Activated CD8-positive, alpha-beta T cell treated with anti-CD3 and anti-CD28 coated beads, Interleukin-2, amount 10 ng/mL, durations not matched to agents 7 days and 5 days (primary cell): ENCODE data around the gene MICAL2. TPM values are rescaled to one million over a fixed set of nuclear protein-coding genes. Genes with fewer than 3 reads are reported as not detected.
"Not testable (repeated sequence)": the region's sequence is repeated elsewhere in the genome, so short reads cannot be mapped to it uniquely, and the experiment has no call there.

Experiments used
- ATAC-seq: fragments of 150-1000 bp; cut with Tn5 transposase; one replicate; pipeline ENCODE4 v1.10.0; 2021; ENCODE audit warnings: moderate library complexity
- CTCF ChIA-PET: fragments of 350-600 bp; sonication (Branson Sonifier 250); formaldehyde crosslinking; loops from one replicate; lab custom pipeline; 2021; ENCODE audit warnings: antibody characterized with exemption; lab: Charles Lee
- POLR2A ChIA-PET: fragments of 350-600 bp; sonication (Branson Sonifier 250); formaldehyde crosslinking; loops from one replicate; lab custom pipeline; 2021; ENCODE audit warnings: antibody characterized with exemption; lab: Charles Lee
- DNase-seq: peaks from one replicate; pipeline ENCODE4 v3.0.0-alpha.2; 2020
- H3K27ac Mint-ChIP-seq: one replicate; pipeline ENCODE4 v1.8.0; 2021; ENCODE audit warnings: mild to moderate bottlenecking, mixed read lengths
- H3K27me3 Mint-ChIP-seq: one replicate; pipeline ENCODE4 v1.8.0; 2021; ENCODE audit warnings: low read depth, mixed read lengths
- H3K36me3 Mint-ChIP-seq: one replicate; pipeline ENCODE4 v1.8.0; 2021; ENCODE audit warnings: low read depth, mixed read lengths
- H3K4me1 Mint-ChIP-seq: one replicate; pipeline ENCODE4 v1.8.0; 2021; ENCODE audit warnings: low read depth, mixed read lengths
- H3K4me3 Mint-ChIP-seq: one replicate; pipeline ENCODE4 v1.8.0; 2021; ENCODE audit warnings: mild to moderate bottlenecking, mixed read lengths
- H3K9me3 Mint-ChIP-seq: one replicate; pipeline ENCODE4 v1.8.0; 2022; ENCODE audit warnings: mixed read lengths; ENCODE audit not compliant: insufficient read depth
- total RNA-seq, 2 experiments: library from RNA; stranded (reverse); gene quantifications; one replicate each; pipeline ENCODE4 v1.2.3, GENCODE V29; 2021

Gene MICAL2
- total RNA-seq, 2 experiments from 2014 or later, result 34.9 to 37.5 TPM

DNA sequence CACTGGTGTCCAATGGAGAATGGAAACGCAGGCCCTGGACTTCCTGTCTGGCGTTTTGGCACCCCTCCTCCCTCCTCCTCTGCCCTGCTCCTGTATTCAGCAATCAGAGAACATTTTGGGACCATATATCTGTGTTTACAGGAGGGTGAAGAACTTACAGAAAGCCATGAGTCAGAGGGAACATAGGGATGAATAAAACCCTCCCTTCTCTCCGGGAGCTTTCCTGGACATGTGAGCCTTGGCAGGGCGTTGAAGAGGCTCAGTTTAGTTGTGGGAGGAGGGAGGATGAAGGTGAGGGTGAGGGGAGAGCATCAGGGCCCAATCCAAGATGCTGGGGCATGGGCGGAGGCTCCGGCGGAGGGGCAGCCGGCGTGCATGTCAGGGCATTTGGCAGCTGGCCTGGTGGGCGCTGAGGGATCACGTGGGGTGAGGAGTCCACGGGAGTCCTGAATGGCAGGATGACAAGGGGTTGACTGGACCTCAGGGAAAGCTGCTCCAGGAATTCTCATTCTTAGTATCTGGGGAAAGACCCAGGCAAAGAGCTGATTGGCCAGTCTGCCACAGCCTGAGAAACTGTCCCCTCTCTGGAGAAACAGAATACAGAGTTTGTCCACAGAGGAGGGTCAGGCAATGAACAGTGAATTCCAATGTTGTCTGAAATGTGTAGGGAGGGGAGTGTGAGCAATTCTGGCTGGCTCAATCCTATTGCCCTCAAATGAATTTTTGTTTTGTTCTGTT is 28.9 kb downstream of the MICAL2 start:
- POLR2A ChIA-PET, result no interaction called here
- Mint-ChIP-seq H3K4me3 (no peak overlapping the region), H3K27me3 (no peaks in the 10 kb centered on the region), H3K36me3 (peaks cover 24% of the 10 kb centered on the region), H3K9me3 (no peaks in the 10 kb centered on the region), H3K27ac (no peak overlapping the region), H3K4me1 (peaks cover 42% of the 10 kb centered on the region)
- DNase-seq (no peak), ATAC-seq (no peak)
- CTCF ChIA-PET, result interaction anchor here (1.3 kb wide), 1 partner anchor 17 kb away, joined by 3 read pairs; no protein-coding TSS in a partner anchor

- Mint-ChIP-seq H3K4me1 (peaks cover 48% of the 10 kb centered on the region), H3K4me3 (no peak overlapping the region), H3K27ac (no peak overlapping the region), H3K9me3 (no peaks in the 10 kb centered on the region), H3K36me3 (peaks cover 25% of the 10 kb centered on the region), H3K27me3 (no peaks in the 10 kb centered on the region)
- ChIA-PET CTCF (interaction anchor here (0.9 to 2.0 kb wide), 4 partner anchors 11 to 96 kb away, joined by 3 to 9 read pairs (median 4); no protein-coding TSS in a partner anchor), POLR2A (interaction anchor here (1.0 kb wide), 1 partner anchor 23 kb away, joined by 3 read pairs; no protein-coding TSS in a partner anchor)
- no peak for DNase-seq
- ATAC-seq, result no peak
Measured at GRCh38 chr11:12140186-12140793, 29.9 kb downstream of the MICAL2 start.

- Mint-ChIP-seq H3K27ac (no peak overlapping the region), H3K4me3 (no peak overlapping the region), H3K4me1 (peaks cover 53% of the 10 kb centered on the region), H3K36me3 (peaks cover 30% of the 10 kb centered on the region), H3K9me3 (no peaks in the 10 kb centered on the region), H3K27me3 (no peaks in the 10 kb centered on the region)
- DNase-seq (no peak), ATAC-seq (no peak)
- POLR2A ChIA-PET, result no interaction called here
- CTCF ChIA-PET, result interaction anchor here (0.9 to 2.0 kb wide), 2 partner anchors 10 to 17 kb away, joined by 4 to 9 read pairs; no protein-coding TSS in a partner anchor
Measured at GRCh38 chr11:12141283-12141682, 30.9 kb downstream of the MICAL2 start.

DNA sequence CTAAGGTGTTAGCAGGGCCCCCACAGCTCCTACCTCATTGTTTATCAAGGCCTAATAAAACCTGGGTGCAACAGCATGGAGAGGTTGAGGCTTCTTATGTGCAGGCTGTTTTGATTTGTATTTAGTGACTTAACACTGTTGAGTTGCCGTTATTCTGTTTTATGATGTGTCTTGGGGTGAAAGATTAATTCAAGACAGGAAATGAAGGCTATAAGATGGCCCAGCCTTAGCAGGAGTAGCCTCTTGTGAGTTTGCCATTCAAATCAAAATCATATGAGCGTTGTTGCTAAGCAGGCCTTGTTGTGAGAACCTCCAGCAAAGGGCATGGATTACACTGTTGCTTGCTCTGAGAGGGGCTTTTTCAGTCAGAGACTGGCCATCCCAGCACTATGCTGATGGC is 31.8 kb downstream of the MICAL2 start:
- no peaks in the 10 kb centered on the region for H3K9me3 Mint-ChIP-seq
- no peak for ATAC-seq
- peaks cover 53% of the 10 kb centered on the region for H3K4me1 Mint-ChIP-seq
- POLR2A ChIA-PET, result no interaction called here
- no peak overlapping the region for H3K4me3 Mint-ChIP-seq
- peaks cover 31% of the 10 kb centered on the region for H3K36me3 Mint-ChIP-seq
- peak overlapping the region; percentile 29 for H3K27ac Mint-ChIP-seq
- CTCF ChIA-PET, result interaction anchor here (1.6 to 3.4 kb wide), 3 partner anchors 9 to 95 kb away, joined by 4 to 14 read pairs (median 9); no protein-coding TSS in a partner anchor
- no peak for DNase-seq
- H3K27me3 Mint-ChIP-seq, result no peaks in the 10 kb centered on the region

GRCh38 chr11:12142909-12143308 is 32.5 kb downstream of the MICAL2 start:
- Mint-ChIP-seq H3K27ac (peak overlapping the region; percentile 75), H3K27me3 (no peaks in the 10 kb centered on the region), H3K4me1 (peaks cover 53% of the 10 kb centered on the region), H3K36me3 (peaks cover 31% of the 10 kb centered on the region), H3K9me3 (no peaks in the 10 kb centered on the region), H3K4me3 (no peak overlapping the region)
- POLR2A ChIA-PET, result no interaction called here
- DNase-seq (no peak), ATAC-seq (no peak)
- CTCF ChIA-PET, result interaction anchor here (0.6 to 3.4 kb wide), 9 partner anchors 16 to 94 kb away, joined by 3 to 14 read pairs (median 4); no protein-coding TSS in a partner anchor

- Mint-ChIP-seq H3K27ac (peak overlapping the region; percentile 68), H3K9me3 (no peaks in the 10 kb centered on the region), H3K36me3 (peaks cover 31% of the 10 kb centered on the region), H3K27me3 (no peaks in the 10 kb centered on the region), H3K4me3 (no peak overlapping the region), H3K4me1 (peaks cover 60% of the 10 kb centered on the region)
- peak; percentile 15 for ATAC-seq
- POLR2A ChIA-PET, result interaction anchor here (1.0 to 1.5 kb wide), 2 partner anchors 9 to 11 kb away, joined by 3 read pairs; no protein-coding TSS in a partner anchor
- CTCF ChIA-PET, result interaction anchor here (0.6 to 3.4 kb wide), 9 partner anchors 17 to 94 kb away, joined by 3 to 14 read pairs (median 4); no protein-coding TSS in a partner anchor
- DNase-seq, result no peak
Measured at GRCh38 chr11:12143461-12144258, 33.3 kb downstream of the MICAL2 start.

DNA sequence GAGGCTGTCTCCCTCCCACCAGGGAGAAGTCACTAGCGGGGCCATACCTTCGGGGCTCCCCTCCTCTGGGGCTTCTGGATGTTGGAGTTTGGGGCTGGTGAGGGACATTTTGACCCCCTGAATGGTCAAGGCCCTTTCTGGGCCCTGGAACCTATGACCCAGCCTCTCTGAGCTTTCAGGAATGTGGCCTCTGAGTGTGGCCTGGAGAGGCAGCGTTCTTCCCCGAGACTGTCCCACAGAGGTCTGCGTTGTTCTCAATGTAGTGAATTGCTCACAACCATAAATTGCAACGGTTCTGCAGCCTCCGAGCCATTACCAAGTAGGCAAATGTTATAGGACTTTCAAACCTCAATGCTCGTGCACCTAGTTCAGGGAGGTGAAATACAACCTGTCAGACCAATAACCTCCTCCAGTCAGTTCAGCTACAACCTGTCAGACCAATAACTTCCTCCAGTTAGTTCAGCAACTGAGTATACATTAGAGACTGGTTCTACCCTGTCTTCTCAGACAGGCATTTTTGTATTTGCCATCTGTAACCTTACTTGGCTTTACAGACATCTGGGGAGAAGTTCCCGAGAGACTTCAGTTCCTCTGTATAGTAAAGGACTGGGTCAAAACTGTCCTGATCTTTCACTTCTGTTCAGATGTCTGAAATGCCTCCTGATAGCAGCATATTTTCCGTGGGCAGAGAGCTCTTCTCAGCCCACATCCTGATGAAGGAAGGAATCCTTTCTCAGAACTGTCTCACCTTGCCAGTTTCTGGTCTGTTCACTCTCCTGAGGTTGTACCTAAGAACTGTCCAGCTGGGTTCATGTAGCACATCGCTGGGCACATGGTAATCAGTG is 34.2 kb downstream of the MICAL2 start:
- CTCF ChIA-PET, result interaction anchor here (1.0 to 3.4 kb wide), 4 partner anchors 18 to 93 kb away, joined by 3 to 14 read pairs (median 4); no protein-coding TSS in a partner anchor
- peaks cover 29% of the 10 kb centered on the region for H3K36me3 Mint-ChIP-seq
- peaks cover 69% of the 10 kb centered on the region for H3K4me1 Mint-ChIP-seq
- peak overlapping the region; percentile 21 for H3K4me3 Mint-ChIP-seq
- no peak for DNase-seq
- peak overlapping the region; percentile 68 for H3K27ac Mint-ChIP-seq
- POLR2A ChIA-PET, result interaction anchor here (0.7 to 1.5 kb wide), 4 partner anchors 8 to 135 kb away, joined by 3 to 5 read pairs (median 3); no protein-coding TSS in a partner anchor
- no peaks in the 10 kb centered on the region for H3K27me3 Mint-ChIP-seq
- peak; percentile 65 for ATAC-seq
- no peaks in the 10 kb centered on the region for H3K9me3 Mint-ChIP-seq

DNA sequence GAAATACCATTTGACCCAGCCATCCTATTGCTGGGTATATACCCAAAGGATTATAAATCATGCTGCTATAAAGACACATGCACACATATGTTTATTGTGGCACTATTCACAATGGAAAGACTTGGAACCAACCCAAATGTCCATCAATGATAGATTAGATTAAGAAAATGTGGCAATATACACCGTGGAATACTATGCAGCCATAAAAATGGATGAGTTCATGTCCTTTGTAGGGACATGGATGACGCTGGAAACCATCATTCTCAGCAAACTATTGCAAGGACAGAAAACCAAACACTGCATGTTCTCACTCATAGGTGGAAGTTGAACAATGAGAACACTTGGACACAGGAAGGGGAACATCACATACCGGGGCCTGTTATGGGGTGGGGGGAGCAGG is 36.3 kb downstream of the MICAL2 start:
- H3K9me3 Mint-ChIP-seq, H3K4me3 Mint-ChIP-seq, POLR2A ChIA-PET, H3K27me3 Mint-ChIP-seq, DNase-seq, ATAC-seq, CTCF ChIA-PET, H3K27ac Mint-ChIP-seq: not testable (repeated sequence)
- peaks cover 77% of the 10 kb centered on the region for H3K4me1 Mint-ChIP-seq
- peaks cover 17% of the 10 kb centered on the region for H3K36me3 Mint-ChIP-seq

DNA sequence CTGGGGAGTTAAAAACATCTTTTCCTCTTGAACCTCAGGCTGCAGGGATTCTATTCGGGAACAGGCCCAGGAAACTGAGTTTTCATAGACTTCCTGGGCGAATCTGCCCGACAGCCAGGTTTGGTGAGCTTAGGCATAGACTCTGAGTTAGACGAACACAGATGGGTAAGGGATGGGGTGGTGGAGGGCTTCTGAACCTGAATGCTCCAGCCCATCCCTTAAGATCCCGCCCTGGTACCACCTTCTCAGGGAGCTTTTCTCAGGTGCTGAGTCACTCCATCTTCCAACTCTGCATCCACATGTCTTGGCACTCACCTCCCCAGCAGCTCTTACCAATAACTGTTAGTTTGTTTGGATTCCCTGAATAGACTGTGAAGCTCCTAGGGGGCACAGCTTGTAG is 37.4 kb downstream of the MICAL2 start:
- no peaks in the 10 kb centered on the region for H3K9me3 Mint-ChIP-seq
- ChIA-PET CTCF (interaction anchor here (0.7 to 2.2 kb wide), 4 partner anchors 9 to 134 kb away, joined by 4 to 7 read pairs (median 4); no protein-coding TSS in a partner anchor), POLR2A (interaction anchor here (1.2 kb wide), 2 partner anchors 15 to 76 kb away, joined by 3 read pairs; no protein-coding TSS in a partner anchor)
- peaks cover 15% of the 10 kb centered on the region for H3K36me3 Mint-ChIP-seq
- no peak overlapping the region for H3K27ac Mint-ChIP-seq
- H3K27me3 Mint-ChIP-seq, result no peaks in the 10 kb centered on the region
- DNase-seq (no peak), ATAC-seq (no peak)
- no peak overlapping the region for H3K4me3 Mint-ChIP-seq
- H3K4me1 Mint-ChIP-seq, result peaks cover 75% of the 10 kb centered on the region

- no peaks in the 10 kb centered on the region for H3K9me3 Mint-ChIP-seq
- ChIA-PET CTCF (interaction anchor here (1.3 to 2.2 kb wide), 4 partner anchors 14 to 133 kb away, joined by 4 to 7 read pairs (median 4); no protein-coding TSS in a partner anchor), POLR2A (interaction anchor here (1.2 kb wide), 2 partner anchors 15 to 75 kb away, joined by 3 read pairs; no protein-coding TSS in a partner anchor)
- no peak overlapping the region for H3K27ac Mint-ChIP-seq
- DNase-seq (no peak), ATAC-seq (no peak)
- no peak overlapping the region for H3K4me3 Mint-ChIP-seq
- peaks cover 71% of the 10 kb centered on the region for H3K4me1 Mint-ChIP-seq
- H3K27me3 Mint-ChIP-seq, result no peaks in the 10 kb centered on the region
- H3K36me3 Mint-ChIP-seq, result peaks cover 12% of the 10 kb centered on the region
Measured at GRCh38 chr11:12148466-12148865, 38.1 kb downstream of the MICAL2 start.
